Measurements from ENCODE around the gene ACKR3.

DNA sequence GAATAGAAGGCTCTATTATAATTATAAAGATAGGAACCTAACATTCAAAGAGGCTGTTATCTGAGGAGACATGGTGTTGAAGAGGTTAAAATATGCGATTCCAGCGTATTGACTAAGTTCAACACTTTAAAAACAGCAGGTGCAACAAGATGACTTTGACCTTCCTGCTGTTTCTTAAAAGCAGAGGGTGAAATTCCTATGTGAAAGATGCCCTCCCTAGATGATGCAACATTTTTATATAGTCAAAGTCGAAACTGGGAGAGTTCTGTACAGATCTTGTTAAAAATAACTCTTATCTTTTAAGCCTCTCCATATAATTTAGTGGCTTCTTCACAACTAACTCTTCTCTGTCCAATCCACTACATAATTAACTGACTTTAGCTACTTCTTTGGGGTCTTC lies 4.4 kb upstream of the ACKR3 start:
- TF ChIP-seq, protein P1, sequence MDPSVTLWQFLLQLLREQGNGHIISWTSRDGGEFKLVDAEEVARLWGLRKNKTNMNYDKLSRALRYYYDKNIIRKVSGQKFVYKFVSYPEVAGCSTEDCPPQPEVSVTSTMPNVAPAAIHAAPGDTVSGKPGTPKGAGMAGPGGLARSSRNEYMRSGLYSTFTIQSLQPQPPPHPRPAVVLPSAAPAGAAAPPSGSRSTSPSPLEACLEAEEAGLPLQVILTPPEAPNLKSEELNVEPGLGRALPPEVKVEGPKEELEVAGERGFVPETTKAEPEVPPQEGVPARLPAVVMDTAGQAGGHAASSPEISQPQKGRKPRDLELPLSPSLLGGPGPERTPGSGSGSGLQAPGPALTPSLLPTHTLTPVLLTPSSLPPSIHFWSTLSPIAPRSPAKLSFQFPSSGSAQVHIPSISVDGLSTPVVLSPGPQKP (IDR thresholded peaks at IDR 0.05; ENCODE audit: low read depth, low read length) = no peak
- no peak for TF ChIP-seq PML (IDR thresholded peaks at IDR 0.05; ENCODE audit: low read length)
- no peak for TF ChIP-seq NFXL1 (IDR thresholded peaks at IDR 0.05; ENCODE audit: borderline replicate concordance)
- TF ChIP-seq, protein P2, sequence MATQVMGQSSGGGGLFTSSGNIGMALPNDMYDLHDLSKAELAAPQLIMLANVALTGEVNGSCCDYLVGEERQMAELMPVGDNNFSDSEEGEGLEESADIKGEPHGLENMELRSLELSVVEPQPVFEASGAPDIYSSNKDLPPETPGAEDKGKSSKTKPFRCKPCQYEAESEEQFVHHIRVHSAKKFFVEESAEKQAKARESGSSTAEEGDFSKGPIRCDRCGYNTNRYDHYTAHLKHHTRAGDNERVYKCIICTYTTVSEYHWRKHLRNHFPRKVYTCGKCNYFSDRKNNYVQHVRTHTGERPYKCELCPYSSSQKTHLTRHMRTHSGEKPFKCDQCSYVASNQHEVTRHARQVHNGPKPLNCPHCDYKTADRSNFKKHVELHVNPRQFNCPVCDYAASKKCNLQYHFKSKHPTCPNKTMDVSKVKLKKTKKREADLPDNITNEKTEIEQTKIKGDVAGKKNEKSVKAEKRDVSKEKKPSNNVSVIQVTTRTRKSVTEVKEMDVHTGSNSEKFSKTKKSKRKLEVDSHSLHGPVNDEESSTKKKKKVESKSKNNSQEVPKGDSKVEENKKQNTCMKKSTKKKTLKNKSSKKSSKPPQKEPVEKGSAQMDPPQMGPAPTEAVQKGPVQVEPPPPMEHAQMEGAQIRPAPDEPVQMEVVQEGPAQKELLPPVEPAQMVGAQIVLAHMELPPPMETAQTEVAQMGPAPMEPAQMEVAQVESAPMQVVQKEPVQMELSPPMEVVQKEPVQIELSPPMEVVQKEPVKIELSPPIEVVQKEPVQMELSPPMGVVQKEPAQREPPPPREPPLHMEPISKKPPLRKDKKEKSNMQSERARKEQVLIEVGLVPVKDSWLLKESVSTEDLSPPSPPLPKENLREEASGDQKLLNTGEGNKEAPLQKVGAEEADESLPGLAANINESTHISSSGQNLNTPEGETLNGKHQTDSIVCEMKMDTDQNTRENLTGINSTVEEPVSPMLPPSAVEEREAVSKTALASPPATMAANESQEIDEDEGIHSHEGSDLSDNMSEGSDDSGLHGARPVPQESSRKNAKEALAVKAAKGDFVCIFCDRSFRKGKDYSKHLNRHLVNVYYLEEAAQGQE (IDR thresholded peaks at IDR 0.05; ENCODE audit: low read depth, low read length) = no peak
- TF ChIP-seq, protein P3, sequence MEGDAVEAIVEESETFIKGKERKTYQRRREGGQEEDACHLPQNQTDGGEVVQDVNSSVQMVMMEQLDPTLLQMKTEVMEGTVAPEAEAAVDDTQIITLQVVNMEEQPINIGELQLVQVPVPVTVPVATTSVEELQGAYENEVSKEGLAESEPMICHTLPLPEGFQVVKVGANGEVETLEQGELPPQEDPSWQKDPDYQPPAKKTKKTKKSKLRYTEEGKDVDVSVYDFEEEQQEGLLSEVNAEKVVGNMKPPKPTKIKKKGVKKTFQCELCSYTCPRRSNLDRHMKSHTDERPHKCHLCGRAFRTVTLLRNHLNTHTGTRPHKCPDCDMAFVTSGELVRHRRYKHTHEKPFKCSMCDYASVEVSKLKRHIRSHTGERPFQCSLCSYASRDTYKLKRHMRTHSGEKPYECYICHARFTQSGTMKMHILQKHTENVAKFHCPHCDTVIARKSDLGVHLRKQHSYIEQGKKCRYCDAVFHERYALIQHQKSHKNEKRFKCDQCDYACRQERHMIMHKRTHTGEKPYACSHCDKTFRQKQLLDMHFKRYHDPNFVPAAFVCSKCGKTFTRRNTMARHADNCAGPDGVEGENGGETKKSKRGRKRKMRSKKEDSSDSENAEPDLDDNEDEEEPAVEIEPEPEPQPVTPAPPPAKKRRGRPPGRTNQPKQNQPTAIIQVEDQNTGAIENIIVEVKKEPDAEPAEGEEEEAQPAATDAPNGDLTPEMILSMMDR (IDR thresholded peaks at IDR 0.05 in 2 of 3, conservative IDR thresholded peaks at IDR 0.05 in 1 of 3; ENCODE audit: control insufficient read depth in 2 of 3, extremely low read depth in 1 of 3, insufficient read depth in 1 of 3, low read depth in 3 of 3, low read length in 3 of 3) = no peak
- TF ChIP-seq SMC3 (IDR thresholded peaks at IDR 0.05; ENCODE audit: borderline replicate concordance, low read length) = no peak
- TF ChIP-seq EGR1 (IDR thresholded peaks at IDR 0.05; ENCODE audit: borderline replicate concordance in 1 of 2, low read depth in 2 of 2, low read length in 2 of 2) = no peak
- TF ChIP-seq, protein P4, sequence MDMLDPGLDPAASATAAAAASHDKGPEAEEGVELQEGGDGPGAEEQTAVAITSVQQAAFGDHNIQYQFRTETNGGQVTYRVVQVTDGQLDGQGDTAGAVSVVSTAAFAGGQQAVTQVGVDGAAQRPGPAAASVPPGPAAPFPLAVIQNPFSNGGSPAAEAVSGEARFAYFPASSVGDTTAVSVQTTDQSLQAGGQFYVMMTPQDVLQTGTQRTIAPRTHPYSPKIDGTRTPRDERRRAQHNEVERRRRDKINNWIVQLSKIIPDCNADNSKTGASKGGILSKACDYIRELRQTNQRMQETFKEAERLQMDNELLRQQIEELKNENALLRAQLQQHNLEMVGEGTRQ (IDR thresholded peaks at IDR 0.05; ENCODE audit: borderline replicate concordance, low read depth, low read length) = no peak
- no peak for TF ChIP-seq CBFB (IDR thresholded peaks at IDR 0.05; ENCODE audit: low read depth)
